SK-N-SH treated with all-trans-retinoic acid at 6 μM for 48 hours (cell line): ENCODE measurements around the gene STEAP3.

Source experiments
- RARB ChIP-seq: fragments of 250-450 bp; sonication (Bioruptor Pico); IDR thresholded peaks from 2 replicates; pipeline ENCODE4 v1.8.0; 2021; ENCODE audit warnings: mild to moderate bottlenecking, moderate library complexity
- TCF4 ChIP-seq: fragments of 250-450 bp; sonication (Bioruptor Pico); IDR thresholded peaks from 2 replicates; pipeline ENCODE4 v1.8.0; 2021; ENCODE audit warnings: mild to moderate bottlenecking, moderate library complexity, borderline replicate concordance
- ZNF565 ChIP-seq: fragments of 450-650 bp; formaldehyde crosslinking; conservative IDR thresholded peaks from 2 replicates; pipeline ENCODE4 v1.5.0; 2020; ENCODE audit warnings: low read depth, mild to moderate bottlenecking, moderate library complexity
- TF ChIP-seq, protein P1 (sequence below): fragments of 250-450 bp; sonication (Bioruptor Pico); IDR thresholded peaks from 2 replicates; pipeline ENCODE4 v1.8.0; 2020; ENCODE audit warnings: mild to moderate bottlenecking, moderate library complexity, borderline replicate concordance
- TF ChIP-seq, protein P2 (sequence below): fragments of 250-450 bp; sonication (Bioruptor Pico); IDR thresholded peaks from 2 replicates; pipeline ENCODE4 v1.5.1; 2020; ENCODE audit warnings: low read depth, mild to moderate bottlenecking, moderate library complexity
- TF ChIP-seq, protein P3 (sequence below): fragments of 250-450 bp; sonication (Bioruptor Pico); IDR thresholded peaks from 2 replicates; pipeline ENCODE4 v1.8.0; 2021; ENCODE audit warnings: low read depth, mild to moderate bottlenecking, moderate library complexity, borderline replicate concordance

DNA sequence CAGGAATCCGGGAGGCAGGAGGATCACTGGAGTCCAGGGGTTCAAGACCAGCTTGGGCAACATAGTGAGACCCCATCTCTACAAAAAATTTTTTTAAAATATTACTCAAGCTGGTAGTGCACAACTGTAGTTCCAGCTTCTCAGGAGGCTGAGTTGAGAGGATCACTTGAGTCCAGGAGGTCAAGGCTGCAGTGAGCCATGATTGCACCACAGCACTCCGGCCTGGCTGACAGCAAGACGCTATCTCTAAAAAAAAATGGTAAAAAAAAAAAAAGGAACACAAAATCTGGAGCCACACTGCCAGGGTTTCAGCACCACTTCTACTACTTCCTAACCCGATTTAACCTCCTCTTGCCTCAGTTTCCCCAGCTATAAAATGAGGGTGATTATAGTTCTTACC lies 57.0 kb downstream of the STEAP3 start:
- TF ChIP-seq RARB (CRISPR knock-in tag), result no peak
- TF ChIP-seq, protein P1, sequence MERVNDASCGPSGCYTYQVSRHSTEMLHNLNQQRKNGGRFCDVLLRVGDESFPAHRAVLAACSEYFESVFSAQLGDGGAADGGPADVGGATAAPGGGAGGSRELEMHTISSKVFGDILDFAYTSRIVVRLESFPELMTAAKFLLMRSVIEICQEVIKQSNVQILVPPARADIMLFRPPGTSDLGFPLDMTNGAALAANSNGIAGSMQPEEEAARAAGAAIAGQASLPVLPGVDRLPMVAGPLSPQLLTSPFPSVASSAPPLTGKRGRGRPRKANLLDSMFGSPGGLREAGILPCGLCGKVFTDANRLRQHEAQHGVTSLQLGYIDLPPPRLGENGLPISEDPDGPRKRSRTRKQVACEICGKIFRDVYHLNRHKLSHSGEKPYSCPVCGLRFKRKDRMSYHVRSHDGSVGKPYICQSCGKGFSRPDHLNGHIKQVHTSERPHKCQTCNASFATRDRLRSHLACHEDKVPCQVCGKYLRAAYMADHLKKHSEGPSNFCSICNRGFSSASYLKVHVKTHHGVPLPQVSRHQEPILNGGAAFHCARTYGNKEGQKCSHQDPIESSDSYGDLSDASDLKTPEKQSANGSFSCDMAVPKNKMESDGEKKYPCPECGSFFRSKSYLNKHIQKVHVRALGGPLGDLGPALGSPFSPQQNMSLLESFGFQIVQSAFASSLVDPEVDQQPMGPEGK (CRISPR knock-in tag), result no peak
- TF ChIP-seq, protein P2, sequence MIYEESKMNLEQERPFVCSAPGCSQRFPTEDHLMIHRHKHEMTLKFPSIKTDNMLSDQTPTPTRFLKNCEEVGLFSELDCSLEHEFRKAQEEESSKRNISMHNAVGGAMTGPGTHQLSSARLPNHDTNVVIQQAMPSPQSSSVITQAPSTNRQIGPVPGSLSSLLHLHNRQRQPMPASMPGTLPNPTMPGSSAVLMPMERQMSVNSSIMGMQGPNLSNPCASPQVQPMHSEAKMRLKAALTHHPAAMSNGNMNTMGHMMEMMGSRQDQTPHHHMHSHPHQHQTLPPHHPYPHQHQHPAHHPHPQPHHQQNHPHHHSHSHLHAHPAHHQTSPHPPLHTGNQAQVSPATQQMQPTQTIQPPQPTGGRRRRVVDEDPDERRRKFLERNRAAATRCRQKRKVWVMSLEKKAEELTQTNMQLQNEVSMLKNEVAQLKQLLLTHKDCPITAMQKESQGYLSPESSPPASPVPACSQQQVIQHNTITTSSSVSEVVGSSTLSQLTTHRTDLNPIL (CRISPR knock-in tag), result no peak
- TF ChIP-seq TCF4 (CRISPR knock-in tag), result no peak
- TF ChIP-seq, protein P3, sequence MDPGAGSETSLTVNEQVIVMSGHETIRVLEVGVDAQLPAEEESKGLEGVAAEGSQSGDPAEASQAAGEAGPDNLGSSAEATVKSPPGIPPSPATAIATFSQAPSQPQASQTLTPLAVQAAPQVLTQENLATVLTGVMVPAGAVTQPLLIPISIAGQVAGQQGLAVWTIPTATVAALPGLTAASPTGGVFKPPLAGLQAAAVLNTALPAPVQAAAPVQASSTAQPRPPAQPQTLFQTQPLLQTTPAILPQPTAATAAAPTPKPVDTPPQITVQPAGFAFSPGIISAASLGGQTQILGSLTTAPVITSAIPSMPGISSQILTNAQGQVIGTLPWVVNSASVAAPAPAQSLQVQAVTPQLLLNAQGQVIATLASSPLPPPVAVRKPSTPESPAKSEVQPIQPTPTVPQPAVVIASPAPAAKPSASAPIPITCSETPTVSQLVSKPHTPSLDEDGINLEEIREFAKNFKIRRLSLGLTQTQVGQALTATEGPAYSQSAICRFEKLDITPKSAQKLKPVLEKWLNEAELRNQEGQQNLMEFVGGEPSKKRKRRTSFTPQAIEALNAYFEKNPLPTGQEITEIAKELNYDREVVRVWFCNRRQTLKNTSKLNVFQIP (CRISPR knock-in tag), result no peak
- no peak for TF ChIP-seq ZNF565 (CRISPR knock-in tag)
